ENCODE measurements around the gene PTPRJ. TPM values are rescaled to one million over a fixed set of nuclear protein-coding genes. Genes with fewer than 3 reads are reported as not detected.
"Not testable (repeated sequence)": the region's sequence is repeated elsewhere in the genome, so short reads cannot be mapped to it uniquely, and the experiment has no call there.

PTPRJ gene
- total RNA-seq, 1 donor = 57.7 TPM

GRCh38 chr11:48123254-48123875 lies 143.0 kb downstream of the PTPRJ start:
- no peak overlapping the region for H3K4me3 ChIP-seq (ENCODE audit: low read length)
- H3K9me3 ChIP-seq (ENCODE audit: low read depth, low read length) = no peaks in the 10 kb centered on the region
- H3K4me1 ChIP-seq (ENCODE audit: insufficient read depth, low read length) = no peaks in the 10 kb centered on the region
- no peaks in the 10 kb centered on the region for H3K27me3 ChIP-seq (ENCODE audit: insufficient read depth, low read length)

GRCh38 chr11:48123934-48124755 lies 143.8 kb downstream of the PTPRJ start:
- Histone ChIP-seq H3K4me3 (ENCODE audit: low read length) (no peak overlapping the region), H3K4me1 (ENCODE audit: insufficient read depth, low read length) (no peaks in the 10 kb centered on the region), H3K27me3 (ENCODE audit: insufficient read depth, low read length) (no peaks in the 10 kb centered on the region)

GRCh38 chr11:48124880-48125279 lies 144.5 kb downstream of the PTPRJ start:
- Histone ChIP-seq H3K4me3 (ENCODE audit: low read length) (no peak overlapping the region), H3K9me3 (ENCODE audit: low read depth, low read length) (no peaks in the 10 kb centered on the region), H3K4me1 (ENCODE audit: insufficient read depth, low read length) (no peaks in the 10 kb centered on the region), H3K27me3 (ENCODE audit: insufficient read depth, low read length) (no peaks in the 10 kb centered on the region)

More at GRCh38 chr11:48123934-48124755, 143.8 kb downstream of the PTPRJ start:
- no peaks in the 10 kb centered on the region for H3K9me3 ChIP-seq (ENCODE audit: low read depth, low read length)

GRCh38 chr11:48125866-48126265 lies 145.5 kb downstream of the PTPRJ start:
- Histone ChIP-seq H3K27me3 (ENCODE audit: insufficient read depth, low read length) (no peaks in the 10 kb centered on the region), H3K9me3 (ENCODE audit: low read depth, low read length) (no peaks in the 10 kb centered on the region), H3K4me3 (ENCODE audit: low read length) (no peak overlapping the region), H3K4me1 (ENCODE audit: insufficient read depth, low read length) (no peaks in the 10 kb centered on the region)

GRCh38 chr11:48127521-48128183 lies 147.3 kb downstream of the PTPRJ start:
- no peaks in the 10 kb centered on the region for H3K4me1 ChIP-seq (ENCODE audit: insufficient read depth, low read length)
- no peaks in the 10 kb centered on the region for H3K9me3 ChIP-seq (ENCODE audit: low read depth, low read length)
- H3K27me3 ChIP-seq (ENCODE audit: insufficient read depth, low read length) = no peaks in the 10 kb centered on the region
- no peak overlapping the region for H3K4me3 ChIP-seq (ENCODE audit: low read length)

- no peaks in the 10 kb centered on the region for H3K9me3 ChIP-seq (ENCODE audit: low read depth, low read length)
- no peaks in the 10 kb centered on the region for H3K4me1 ChIP-seq (ENCODE audit: insufficient read depth, low read length)
- no peaks in the 10 kb centered on the region for H3K27me3 ChIP-seq (ENCODE audit: insufficient read depth, low read length)
- no peak overlapping the region for H3K4me3 ChIP-seq (ENCODE audit: low read length)
Observed at GRCh38 chr11:48129697-48130395, 149.5 kb downstream of the PTPRJ start.

GRCh38 chr11:48134221-48134922 lies 154.0 kb downstream of the PTPRJ start:
- H3K9me3 ChIP-seq (ENCODE audit: low read depth, low read length) = no peaks in the 10 kb centered on the region
- no peaks in the 10 kb centered on the region for H3K27me3 ChIP-seq (ENCODE audit: insufficient read depth, low read length)
- H3K4me3 ChIP-seq (ENCODE audit: low read length) = no peak overlapping the region
- H3K4me1 ChIP-seq (ENCODE audit: insufficient read depth, low read length) = no peaks in the 10 kb centered on the region

GRCh38 chr11:48138222-48138621 lies 157.9 kb downstream of the PTPRJ start:
- Histone ChIP-seq H3K9me3 (ENCODE audit: low read depth, low read length) (no peaks in the 10 kb centered on the region), H3K4me1 (ENCODE audit: insufficient read depth, low read length) (no peaks in the 10 kb centered on the region), H3K27me3 (ENCODE audit: insufficient read depth, low read length) (no peaks in the 10 kb centered on the region), H3K4me3 (ENCODE audit: low read length) (no peak overlapping the region)

- H3K9me3 ChIP-seq (ENCODE audit: low read depth, low read length); H3K4me3 ChIP-seq (ENCODE audit: low read length); H3K4me1 ChIP-seq (ENCODE audit: insufficient read depth, low read length); H3K27me3 ChIP-seq (ENCODE audit: insufficient read depth, low read length): not testable (repeated sequence)
Observed at GRCh38 chr11:48139896-48140295, 159.5 kb downstream of the PTPRJ start.

- Histone ChIP-seq H3K9me3 (ENCODE audit: low read depth, low read length) (no peaks in the 10 kb centered on the region), H3K27me3 (ENCODE audit: insufficient read depth, low read length) (no peaks in the 10 kb centered on the region), H3K4me1 (ENCODE audit: insufficient read depth, low read length) (no peaks in the 10 kb centered on the region), H3K4me3 (ENCODE audit: low read length) (no peak overlapping the region)
Observed at GRCh38 chr11:48141475-48142122, 161.2 kb downstream of the PTPRJ start.

GRCh38 chr11:48142889-48143288 lies 162.5 kb downstream of the PTPRJ start:
- Histone ChIP-seq H3K9me3 (ENCODE audit: low read depth, low read length) (no peaks in the 10 kb centered on the region), H3K27me3 (ENCODE audit: insufficient read depth, low read length) (no peaks in the 10 kb centered on the region), H3K4me1 (ENCODE audit: insufficient read depth, low read length) (no peaks in the 10 kb centered on the region), H3K4me3 (ENCODE audit: low read length) (no peak overlapping the region)

- no peak overlapping the region for H3K4me3 ChIP-seq (ENCODE audit: low read length)
- H3K27me3 ChIP-seq (ENCODE audit: insufficient read depth, low read length) = no peaks in the 10 kb centered on the region
- peaks cover 4% of the 10 kb centered on the region for H3K9me3 ChIP-seq (ENCODE audit: low read depth, low read length)
- no peaks in the 10 kb centered on the region for H3K4me1 ChIP-seq (ENCODE audit: insufficient read depth, low read length)
Observed at GRCh38 chr11:48148749-48149148, 168.4 kb downstream of the PTPRJ start.

GRCh38 chr11:48150213-48150612 lies 169.9 kb downstream of the PTPRJ start:
- Histone ChIP-seq H3K4me1 (ENCODE audit: insufficient read depth, low read length) (no peaks in the 10 kb centered on the region), H3K9me3 (ENCODE audit: low read depth, low read length) (peaks cover 14% of the 10 kb centered on the region), H3K27me3 (ENCODE audit: insufficient read depth, low read length) (no peaks in the 10 kb centered on the region), H3K4me3 (ENCODE audit: low read length) (no peak overlapping the region)

- Histone ChIP-seq H3K4me1 (ENCODE audit: insufficient read depth, low read length) (no peaks in the 10 kb centered on the region), H3K4me3 (ENCODE audit: low read length) (no peak overlapping the region), H3K9me3 (ENCODE audit: low read depth, low read length) (peaks cover 14% of the 10 kb centered on the region), H3K27me3 (ENCODE audit: insufficient read depth, low read length) (no peaks in the 10 kb centered on the region)
Observed at GRCh38 chr11:48154151-48154550, 173.8 kb downstream of the PTPRJ start.
